ENCODE data around the gene MAP2K1. TPM values are rescaled to one million over a fixed set of nuclear protein-coding genes. Genes with fewer than 3 reads are reported as not detected.

Gene MAP2K1
- polyA plus RNA-seq, 1 donor (not counting 4 experiments of a cell fraction or from before 2014, with no cell fraction given), result 73.8 TPM

DNA sequence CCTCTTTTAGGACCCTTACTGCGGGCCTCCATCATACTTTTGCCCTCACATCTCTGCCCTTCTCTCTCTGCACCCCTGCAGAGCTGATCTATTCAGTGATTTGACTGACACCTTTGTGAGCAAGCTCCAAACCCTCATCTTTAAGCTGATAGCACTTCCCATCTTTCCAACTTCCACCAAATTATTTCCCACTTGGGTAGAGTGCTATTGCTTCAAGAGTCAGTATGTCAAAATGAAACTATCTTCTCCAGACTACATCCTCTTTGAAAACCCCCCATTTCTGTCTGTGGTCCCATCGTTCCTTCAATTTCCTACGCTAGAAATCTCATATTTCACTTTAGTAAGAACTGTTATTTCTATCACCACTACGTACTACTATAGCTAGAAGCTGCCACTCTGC is 138.1 kb downstream of the MAP2K1 start:
- Histone ChIP-seq H2AFZ (ENCODE audit: control insufficient read depth, low read length) (no peak overlapping the region), H3K9ac (ENCODE audit: control insufficient read depth, extremely low read depth, insufficient read depth, low read length) (no peak overlapping the region), H3K4me1 (ENCODE audit: control insufficient read depth, extremely low read depth, insufficient read depth, low read length) (peaks cover 13% of the 10 kb centered on the region), H3K4me2 (ENCODE audit: control insufficient read depth, extremely low read depth, insufficient read depth, low read depth, low read length) (no peak overlapping the region), H3K36me3 (ENCODE audit: control insufficient read depth in 2 of 2, extremely low read depth in 1 of 2, insufficient read depth in 2 of 2, low read length in 2 of 2) (peaks cover 5 to 25% of the 10 kb centered on the region in 2 experiments), H3K27me3 (ENCODE audit: control insufficient read depth, extremely low read depth, insufficient read depth, low read length) (no peaks in the 10 kb centered on the region), H3K4me3 (ENCODE audit: control insufficient read depth in 2 of 3, extremely low read depth in 1 of 3, insufficient read depth in 2 of 3, low read depth in 1 of 3, low read length in 3 of 3) (no peak overlapping the region), H3K79me2 (ENCODE audit: control insufficient read depth, insufficient read depth, low read length) (peaks cover 2% of the 10 kb centered on the region), H3K9me3 (ENCODE audit: control insufficient read depth, low read depth, low read length) (no peaks in the 10 kb centered on the region), H3K9me1 (ENCODE audit: control insufficient read depth, extremely low read depth, insufficient read depth, low read length) (peaks cover 2% of the 10 kb centered on the region), H3K27ac (ENCODE audit: control insufficient read depth, insufficient read depth, low read length) (no peak overlapping the region), H4K20me1 (ENCODE audit: control insufficient read depth, extremely low read depth, insufficient read depth, low read length) (no peaks in the 10 kb centered on the region)
- no peak for FAIRE-seq
- dilution Hi-C loops (cut with MboI; ENCODE audit: extremely low pct_ligation_motif_present, low sequenced_read_pairs), result no loop called here
- no peak for DNase-seq (ENCODE audit: low read depth, low spot score)
- TF ChIP-seq EZH2 (IDR thresholded peaks at IDR 0.05; ENCODE audit: low read length), result no peak
- TF ChIP-seq, protein P1, sequence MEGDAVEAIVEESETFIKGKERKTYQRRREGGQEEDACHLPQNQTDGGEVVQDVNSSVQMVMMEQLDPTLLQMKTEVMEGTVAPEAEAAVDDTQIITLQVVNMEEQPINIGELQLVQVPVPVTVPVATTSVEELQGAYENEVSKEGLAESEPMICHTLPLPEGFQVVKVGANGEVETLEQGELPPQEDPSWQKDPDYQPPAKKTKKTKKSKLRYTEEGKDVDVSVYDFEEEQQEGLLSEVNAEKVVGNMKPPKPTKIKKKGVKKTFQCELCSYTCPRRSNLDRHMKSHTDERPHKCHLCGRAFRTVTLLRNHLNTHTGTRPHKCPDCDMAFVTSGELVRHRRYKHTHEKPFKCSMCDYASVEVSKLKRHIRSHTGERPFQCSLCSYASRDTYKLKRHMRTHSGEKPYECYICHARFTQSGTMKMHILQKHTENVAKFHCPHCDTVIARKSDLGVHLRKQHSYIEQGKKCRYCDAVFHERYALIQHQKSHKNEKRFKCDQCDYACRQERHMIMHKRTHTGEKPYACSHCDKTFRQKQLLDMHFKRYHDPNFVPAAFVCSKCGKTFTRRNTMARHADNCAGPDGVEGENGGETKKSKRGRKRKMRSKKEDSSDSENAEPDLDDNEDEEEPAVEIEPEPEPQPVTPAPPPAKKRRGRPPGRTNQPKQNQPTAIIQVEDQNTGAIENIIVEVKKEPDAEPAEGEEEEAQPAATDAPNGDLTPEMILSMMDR (optimal IDR thresholded peaks at IDR 0.05 in 1 of 3, IDR thresholded peaks at IDR 0.05 in 1 of 3, conservative IDR thresholded peaks at IDR 0.05 in 1 of 3; ENCODE audit: extremely low read depth in 1 of 3, insufficient read depth in 2 of 3, low read length in 3 of 3), result no peak

DNA sequence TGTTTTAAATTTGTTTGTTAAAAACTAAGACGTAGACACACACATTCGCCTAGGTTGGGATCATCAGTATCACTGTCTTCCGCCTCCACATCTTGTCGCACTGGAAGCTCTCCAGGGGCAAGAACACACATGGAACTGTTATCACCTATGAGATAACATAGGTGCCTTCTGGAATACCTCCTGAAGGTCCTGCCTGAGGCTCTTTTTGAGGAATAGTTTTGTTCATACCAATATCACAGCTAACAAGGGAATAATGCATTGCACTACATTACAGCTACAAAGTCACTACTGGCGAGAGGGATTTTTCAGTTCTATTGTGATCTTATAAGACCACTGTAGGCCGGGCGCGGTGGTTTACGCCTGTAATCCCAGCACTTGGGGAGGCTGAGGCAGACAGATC is 148.3 kb downstream of the MAP2K1 start:
- peaks cover 3 to 11% of the 10 kb centered on the region in 2 experiments for H3K36me3 ChIP-seq (ENCODE audit: control insufficient read depth in 2 of 2, extremely low read depth in 1 of 2, insufficient read depth in 2 of 2, low read length in 2 of 2)
- H3K4me1 ChIP-seq (ENCODE audit: control insufficient read depth, extremely low read depth, insufficient read depth, low read length), result no peaks in the 10 kb centered on the region
- H3K9me1 ChIP-seq (ENCODE audit: control insufficient read depth, extremely low read depth, insufficient read depth, low read length), result no peaks in the 10 kb centered on the region
- TF ChIP-seq, protein P1 (optimal IDR thresholded peaks at IDR 0.05 in 1 of 3, IDR thresholded peaks at IDR 0.05 in 1 of 3, conservative IDR thresholded peaks at IDR 0.05 in 1 of 3; ENCODE audit: extremely low read depth in 1 of 3, insufficient read depth in 2 of 3, low read length in 3 of 3), result no peak
- TF ChIP-seq EZH2 (IDR thresholded peaks at IDR 0.05; ENCODE audit: low read length), result no peak
- no peaks in the 10 kb centered on the region for H3K79me2 ChIP-seq (ENCODE audit: control insufficient read depth, insufficient read depth, low read length)
- H3K27me3 ChIP-seq (ENCODE audit: control insufficient read depth, extremely low read depth, insufficient read depth, low read length), result no peaks in the 10 kb centered on the region
- no peak overlapping the region for H3K9ac ChIP-seq (ENCODE audit: control insufficient read depth, extremely low read depth, insufficient read depth, low read length)
- DNase-seq (ENCODE audit: low read depth, low spot score) (no peak), FAIRE-seq (no peak)
- H2AFZ ChIP-seq (ENCODE audit: control insufficient read depth, low read length), result no peak overlapping the region
- no peak overlapping the region for H3K4me2 ChIP-seq (ENCODE audit: control insufficient read depth, extremely low read depth, insufficient read depth, low read depth, low read length)
- H3K9me3 ChIP-seq (ENCODE audit: control insufficient read depth, low read depth, low read length), result no peaks in the 10 kb centered on the region
- H3K4me3 ChIP-seq (ENCODE audit: control insufficient read depth in 2 of 3, extremely low read depth in 1 of 3, insufficient read depth in 2 of 3, low read depth in 1 of 3, low read length in 3 of 3), result no peak overlapping the region
- dilution Hi-C loops (cut with MboI; ENCODE audit: extremely low pct_ligation_motif_present, low sequenced_read_pairs), result no loop called here
- H4K20me1 ChIP-seq (ENCODE audit: control insufficient read depth, extremely low read depth, insufficient read depth, low read length), result no peaks in the 10 kb centered on the region
- no peak overlapping the region for H3K27ac ChIP-seq (ENCODE audit: control insufficient read depth, insufficient read depth, low read length)

Small RNAs within 50 kb of the gene (small RNA-seq; reads per million reads assigned to genes)
- 0 reads per million in 3 experiments for gene ATP5MFP6 (ENCODE audit: insufficient read length in 3 of 3, low read depth in 3 of 3, low replicate concordance in 1 of 3)
- gene MIR4512 (ENCODE audit: insufficient read length in 3 of 3, low read depth in 3 of 3, low replicate concordance in 1 of 3), result 0 to 0.67 (median 0.07) reads per million in 3 experiments
- gene RF00019 (ENCODE audit: insufficient read length in 3 of 3, low read depth in 3 of 3, low replicate concordance in 1 of 3), result 0 reads per million in 3 experiments
- gene RF01159 (ENCODE audit: insufficient read length in 3 of 3, low read depth in 3 of 3, low replicate concordance in 1 of 3), result 0 reads per million in 3 experiments
- gene SCARNA14 (ENCODE audit: insufficient read length in 3 of 3, low read depth in 3 of 3, low replicate concordance in 1 of 3), result 3.7 to 13.1 (median 4.7) reads per million in 3 experiments
- gene SNORD16 (ENCODE audit: insufficient read length in 3 of 3, low read depth in 3 of 3, low replicate concordance in 1 of 3), result 0 reads per million in 3 experiments
- gene SNORD18A (ENCODE audit: insufficient read length in 3 of 3, low read depth in 3 of 3, low replicate concordance in 1 of 3), result 0 reads per million in 3 experiments
- gene SNORD18B (ENCODE audit: insufficient read length in 3 of 3, low read depth in 3 of 3, low replicate concordance in 1 of 3), result 0 reads per million in 3 experiments
- gene SNORD18C (ENCODE audit: insufficient read length in 3 of 3, low read depth in 3 of 3, low replicate concordance in 1 of 3), result 0 reads per million in 3 experiments

Other genes with a start within 250 kb of the MAP2K1 start
- gene MEGF11, start 133.2 kb upstream of the MAP2K1 start, polyA plus RNA-seq, result not detected in 3 replicates
- gene DIS3L, start 93.3 kb upstream of the MAP2K1 start, polyA plus RNA-seq, result 3.8 to 12.2 TPM (median 7.6 TPM) in 3 replicates
- gene TIPIN, start 30.2 kb upstream of the MAP2K1 start, polyA plus RNA-seq, result 3.4 to 11.9 TPM (median 9.3 TPM) in 3 replicates
- gene SNAPC5, start 110.8 kb downstream of the MAP2K1 start, polyA plus RNA-seq, result 9.6 to 20.6 TPM (median 16.1 TPM) in 3 replicates
- 4,775 to 5,343 TPM (median 4,989 TPM) in 3 replicates for gene RPL4, start 117.9 kb downstream of the MAP2K1 start, polyA plus RNA-seq
- 15.6 to 34.9 TPM (median 17.8 TPM) in 3 replicates for gene ZWILCH, start 118.4 kb downstream of the MAP2K1 start, polyA plus RNA-seq
- gene LCTL, start 179.1 kb downstream of the MAP2K1 start, polyA plus RNA-seq, result 0.09 to 0.42 TPM (median 0.38 TPM) in 3 replicates